ENCODE measurements around the gene ZNF345.

ZNF345 gene

DNA sequence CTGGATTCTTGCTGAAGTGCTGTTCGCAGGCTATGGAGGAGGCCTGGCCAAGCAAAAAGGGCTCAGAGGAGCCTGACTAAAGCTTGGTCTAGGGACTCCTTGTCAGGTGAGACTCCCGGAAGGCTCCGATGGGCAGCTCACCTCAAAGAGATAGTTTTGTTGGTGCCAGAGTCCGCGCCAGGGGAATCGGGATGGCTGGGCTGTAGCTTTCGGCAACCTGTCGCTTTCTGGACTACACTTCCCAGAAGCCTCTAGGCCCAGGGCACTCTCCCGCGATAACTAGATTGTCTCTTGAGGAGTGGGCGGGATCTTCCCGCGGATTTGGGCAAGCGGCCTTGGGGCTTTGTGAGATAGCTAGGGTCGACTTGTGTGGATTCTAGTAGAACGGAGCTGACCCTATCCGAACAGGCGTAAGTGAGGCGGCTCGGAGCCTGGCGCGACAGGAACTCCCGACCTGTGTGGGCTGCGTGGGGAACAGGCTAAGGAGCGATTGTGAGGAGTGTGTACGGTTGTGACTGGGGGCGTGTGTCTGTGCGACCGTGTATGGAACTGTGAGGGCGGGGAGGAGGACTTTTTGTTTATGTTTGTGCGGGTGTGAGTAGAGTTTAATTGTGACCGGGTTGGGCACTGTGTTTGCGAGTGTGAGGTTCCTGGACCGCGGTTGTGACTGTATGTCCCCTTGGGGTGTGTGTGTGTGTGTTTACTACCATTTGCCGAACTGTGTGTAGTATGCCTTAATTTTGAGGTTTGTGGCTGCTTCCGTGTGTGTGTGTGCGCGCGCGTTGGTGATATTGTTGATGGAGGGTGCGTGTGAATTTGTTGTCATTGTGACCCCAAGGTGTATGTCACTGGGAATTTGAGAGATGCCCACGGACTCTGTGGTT is at the start of gene ZNF345:
TSS of gene ZNF345 (plus strand) at position 318 of the 884 bp plus-strand sequence. CDS start 25,955 bp downstream, outside the sequence.
- DNase-seq = peak; percentile 76 to 93 (median 83)

DNA sequence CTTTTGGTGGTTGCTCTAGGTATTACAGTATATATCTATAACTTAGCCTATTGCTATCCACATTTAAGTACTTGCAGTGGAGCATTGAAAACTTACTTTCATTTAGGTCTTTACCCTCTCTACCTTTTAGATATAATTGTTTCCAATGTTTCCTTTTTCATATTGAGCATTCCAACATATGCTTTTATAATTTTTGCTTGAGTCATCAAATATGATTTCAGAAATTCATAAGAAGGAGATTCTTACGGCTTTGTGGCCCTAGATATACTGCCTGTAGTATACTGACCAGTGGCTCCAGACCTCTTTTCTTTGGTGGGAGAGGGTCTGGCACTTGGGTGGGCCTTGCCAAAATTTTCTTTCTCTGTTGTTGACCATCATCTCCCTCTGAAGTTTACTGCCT is 45.3 kb upstream of the ZNF345 start:
- DNase-seq = no peak

DNA sequence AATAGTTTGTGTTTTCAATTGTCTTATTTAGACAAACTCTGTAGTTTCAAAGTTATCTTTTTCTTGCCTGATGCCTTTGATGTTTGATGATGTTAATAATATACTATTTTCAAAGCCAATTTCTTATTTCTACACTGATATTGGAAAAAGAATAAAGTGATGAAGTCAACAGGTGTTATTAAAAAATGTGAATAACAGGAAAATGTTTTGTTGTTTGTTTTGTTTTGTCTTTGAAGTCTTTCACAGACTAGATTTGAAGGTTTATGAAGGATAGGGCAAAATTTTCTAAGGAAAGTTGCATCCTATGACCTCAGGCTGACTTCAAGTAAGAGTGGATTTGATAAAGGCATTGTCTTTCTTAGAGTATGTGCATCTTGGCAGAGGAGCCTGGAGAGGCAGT is 43.6 kb upstream of the ZNF345 start:
- DNase-seq = no peak

DNA sequence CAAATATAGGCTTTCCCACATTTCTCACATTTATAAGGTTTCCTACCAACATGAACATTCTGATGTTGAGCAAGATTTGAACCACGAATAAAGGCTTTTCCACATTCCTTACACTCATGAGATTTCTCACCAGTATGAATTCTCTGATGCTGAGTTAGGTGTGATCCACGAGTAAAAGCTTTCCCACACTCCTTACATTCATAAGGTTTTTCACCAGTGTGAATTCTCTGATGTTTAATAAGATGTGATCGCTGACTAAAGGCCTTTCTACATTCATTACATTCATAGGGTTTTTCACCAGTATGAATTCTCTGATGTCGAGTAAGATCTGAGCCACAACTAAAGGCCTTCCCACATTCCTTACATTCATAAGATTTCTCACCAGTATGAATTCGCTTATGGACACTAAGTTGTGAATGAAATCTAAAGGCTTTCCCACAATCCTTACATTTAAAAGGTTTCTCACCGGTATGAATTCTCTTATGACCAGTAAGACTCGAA is 31.5 kb upstream of the ZNF345 start:
- DNase-seq = no peak

DNA sequence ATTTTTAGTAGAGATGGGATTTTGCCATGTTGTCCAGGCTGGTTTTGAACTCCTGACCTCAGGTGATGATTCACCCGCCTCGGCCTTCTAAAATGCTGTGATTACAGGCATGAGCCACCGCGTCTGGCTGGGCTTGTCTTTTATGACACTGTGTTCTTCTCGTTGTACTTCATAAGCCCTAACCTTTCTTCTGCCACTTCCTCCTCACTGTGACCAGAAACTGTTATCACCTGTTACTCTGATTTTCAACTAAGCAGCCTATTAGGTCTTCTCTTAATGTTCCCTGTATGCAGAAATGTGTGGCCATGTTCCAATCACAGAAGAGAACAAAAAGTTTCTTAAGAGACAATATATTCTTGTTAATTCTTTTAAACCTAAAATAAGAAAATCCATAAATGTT is 28.9 kb upstream of the ZNF345 start:
- DNase-seq = no peak

DNA sequence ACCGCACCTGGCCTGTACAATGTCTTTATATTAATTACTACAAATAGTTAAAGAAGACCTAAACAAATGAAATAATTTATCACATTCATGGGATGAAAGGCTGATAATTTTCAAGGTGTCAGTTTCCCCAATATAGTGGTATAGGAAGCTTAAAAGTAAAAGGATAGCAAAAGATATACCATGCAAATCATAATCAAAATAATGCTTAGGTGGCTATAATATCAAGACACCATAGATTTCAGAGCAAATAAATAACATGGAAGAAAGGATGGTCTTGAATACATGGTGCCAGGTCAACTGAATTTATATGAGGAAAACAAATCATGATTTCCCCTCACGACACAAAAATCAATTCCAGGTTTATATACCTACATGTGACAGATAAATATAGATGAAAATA is 17.2 kb upstream of the ZNF345 start:
- no peak for DNase-seq

- peak in 2 of 6 experiments; percentile 25 to 34 for DNase-seq
Observed at GRCh38 chr19:36837176-36837905, 13.3 kb upstream of the ZNF345 start.

DNA sequence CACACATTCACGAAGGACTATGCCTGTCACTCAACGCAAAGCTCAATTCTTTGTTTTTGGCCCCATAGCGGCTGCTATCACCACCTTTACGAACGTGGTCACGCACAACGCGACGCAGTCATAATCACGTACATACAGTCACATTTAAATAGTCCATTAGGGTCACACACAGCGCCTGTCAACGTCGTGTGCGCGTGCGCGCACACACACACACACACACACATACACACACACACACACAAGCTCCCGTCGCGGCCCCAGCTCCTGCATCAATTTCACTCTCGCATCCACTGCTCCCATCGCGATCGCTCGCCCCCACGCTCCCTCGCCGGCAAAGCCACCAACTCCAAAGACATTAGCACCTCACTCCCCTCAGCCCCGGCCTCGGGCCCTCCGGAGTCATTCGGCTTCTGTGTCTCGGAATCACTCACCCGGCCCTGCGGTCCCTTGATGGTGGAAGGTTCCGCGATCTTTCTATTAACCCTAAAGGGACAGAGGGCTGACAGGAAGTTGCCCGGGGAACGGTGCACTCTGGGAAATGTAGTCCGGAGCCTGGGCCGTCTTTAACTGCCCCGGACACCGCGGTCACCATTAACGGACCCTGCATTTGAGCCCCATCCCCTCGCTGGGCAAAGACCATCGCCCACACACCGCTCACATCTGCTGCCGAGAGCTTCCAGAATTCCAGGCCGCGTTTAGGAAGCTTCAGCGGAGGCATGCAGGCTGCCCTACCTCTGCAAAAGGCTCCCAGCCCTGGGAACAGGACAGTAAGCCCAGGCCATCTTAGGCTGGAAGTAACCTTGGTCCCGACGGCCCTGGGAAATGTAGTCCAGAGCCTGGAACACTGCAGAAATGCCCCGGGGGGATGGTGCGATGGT is 12.5 kb upstream of the ZNF345 start, which contains the start of gene ZNF790:
TSS of gene ZNF790 (minus strand) at position 482 of the 878 bp plus-strand sequence. CDS start 12,768 bp downstream, outside the sequence.
- DNase-seq = peak; percentile 70 to 92 (median 79)

DNA sequence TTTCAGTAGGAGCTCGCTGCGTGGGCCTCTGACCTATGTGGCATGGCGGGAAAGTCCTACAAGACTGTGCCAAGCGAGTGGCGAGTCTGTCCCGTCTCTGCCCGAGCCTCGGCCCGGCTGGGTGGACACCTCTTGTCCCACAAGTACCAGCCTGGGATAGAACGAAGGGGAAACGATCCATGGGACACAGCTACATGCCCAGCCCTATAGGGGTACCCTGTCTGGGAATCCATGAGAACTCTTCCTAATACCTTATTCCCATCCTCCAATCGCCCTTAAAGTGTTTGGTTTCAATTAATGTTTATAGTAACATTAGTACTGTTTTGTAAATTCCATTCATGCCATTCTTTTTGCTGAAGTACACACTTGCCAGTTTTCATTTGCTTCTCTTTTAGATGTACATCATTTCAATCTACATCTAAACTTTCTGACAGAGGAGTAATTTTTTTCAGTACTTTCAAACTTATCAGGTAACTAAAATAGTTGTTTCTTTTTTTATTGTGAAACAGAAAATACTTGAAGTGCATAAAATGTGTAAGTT is 11.8 kb upstream of the ZNF345 start:
- DNase-seq = no peak

DNA sequence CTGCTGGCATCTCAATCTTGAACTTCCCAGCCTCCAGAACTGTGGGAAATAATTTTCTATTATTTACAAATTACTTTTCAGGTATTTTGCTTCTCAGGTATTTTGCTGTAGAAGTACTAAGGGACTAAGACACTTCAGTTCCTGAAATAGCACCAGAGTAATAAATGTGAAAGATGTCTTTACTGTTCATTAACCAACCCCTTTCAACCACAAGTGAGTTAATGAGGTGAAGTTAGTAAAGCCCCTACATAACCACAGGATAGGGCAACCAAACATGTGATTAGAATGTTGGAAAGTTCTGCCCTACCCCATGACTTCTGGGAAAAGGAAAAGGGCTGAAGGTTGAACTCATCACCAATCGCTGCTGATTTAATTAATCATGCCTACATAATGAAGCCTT is 2.7 kb upstream of the ZNF345 start:
- DNase-seq = no peak

- peak; percentile 74 to 93 (median 84) for DNase-seq
Observed at GRCh38 chr19:36849701-36850558, 746 bp upstream of the ZNF345 start.

GRCh38 chr19:36851898-36852297 is 1.2 kb downstream of the ZNF345 start:
- no peak for DNase-seq

DNA sequence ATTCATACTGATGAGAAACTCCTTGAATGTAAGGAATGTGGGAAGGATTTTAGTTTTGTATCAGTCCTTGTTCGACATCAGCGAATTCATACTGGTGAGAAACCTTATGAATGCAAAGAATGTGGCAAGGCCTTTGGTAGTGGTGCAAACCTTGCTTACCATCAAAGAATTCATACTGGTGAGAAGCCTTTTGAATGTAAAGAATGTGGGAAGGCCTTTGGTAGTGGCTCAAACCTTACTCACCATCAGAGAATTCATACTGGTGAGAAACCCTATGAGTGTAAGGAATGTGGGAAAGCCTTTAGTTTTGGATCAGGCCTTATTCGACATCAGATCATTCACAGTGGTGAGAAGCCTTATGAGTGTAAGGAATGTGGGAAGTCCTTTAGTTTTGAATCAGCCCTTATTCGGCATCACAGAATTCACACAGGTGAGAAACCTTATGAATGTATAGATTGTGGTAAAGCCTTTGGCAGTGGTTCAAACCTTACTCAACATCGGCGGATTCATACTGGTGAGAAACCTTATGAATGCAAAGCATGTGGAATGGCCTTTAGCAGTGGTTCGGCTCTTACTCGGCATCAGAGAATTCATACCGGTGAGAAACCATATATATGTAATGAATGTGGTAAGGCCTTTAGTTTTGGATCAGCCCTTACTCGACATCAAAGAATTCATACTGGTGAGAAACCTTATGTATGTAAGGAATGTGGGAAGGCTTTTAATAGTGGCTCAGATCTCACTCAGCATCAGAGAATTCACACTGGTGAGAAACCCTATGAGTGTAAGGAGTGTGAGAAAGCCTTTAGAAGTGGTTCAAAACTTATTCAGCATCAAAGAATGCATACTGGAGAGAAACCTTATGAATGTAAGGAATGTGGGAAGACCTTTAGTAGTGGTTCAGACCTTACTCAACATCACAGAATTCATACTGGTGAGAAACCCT is 26.6 kb downstream of the ZNF345 start:
- no peak for DNase-seq

GRCh38 chr19:36891768-36892357 is 41.2 kb downstream of the ZNF345 start:
- DNase-seq = no peak

DNA sequence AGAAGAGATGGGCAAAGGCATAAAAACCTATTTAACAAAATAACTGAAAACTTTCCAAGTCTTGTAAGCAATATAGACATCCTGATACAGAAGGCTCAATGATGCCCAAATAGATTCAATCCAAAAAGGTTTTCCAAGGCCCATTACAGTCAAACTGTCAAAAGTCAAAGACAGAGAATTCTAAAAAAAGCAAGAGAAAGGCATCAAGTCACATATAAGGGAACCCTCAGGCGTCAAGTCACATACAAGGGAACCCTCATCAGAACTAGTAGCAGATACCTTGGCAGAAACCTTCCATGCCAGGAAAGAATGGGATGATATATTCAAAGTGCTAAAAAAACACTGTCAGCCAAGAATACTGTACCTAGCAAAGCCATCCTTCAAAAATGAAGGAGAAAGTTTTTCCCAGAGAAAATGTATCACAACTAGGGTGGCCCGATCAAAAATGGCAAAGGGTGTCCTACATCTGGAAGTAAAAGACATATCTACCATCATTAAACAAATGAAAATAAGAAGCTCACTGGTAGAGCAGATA is 44.2 kb downstream of the ZNF345 start:
- DNase-seq = no peak

- DNase-seq = no peak
Observed at GRCh38 chr19:36898422-36898821, 47.7 kb downstream of the ZNF345 start.

GRCh38 chr19:36915992-36916830 is 65.5 kb downstream of the ZNF345 start, which contains the start of the genes ZNF568 and ZNF829:
ZNF568 (plus strand) TSS chr19:36916332; CDS start chr19:36922771, 6,439 bp downstream.
ZNF829 (minus strand) TSS chr19:36916291; CDS start chr19:36915167, 1,124 bp downstream.
- peak; percentile 86 to 93 (median 92) for DNase-seq

- DNase-seq = no peak
Observed at GRCh38 chr19:36916991-36917390, 66.3 kb downstream of the ZNF345 start.

All from stimulated activated naive CD4-positive, alpha-beta T cell (primary cell).